ENCODE data around the gene CNOT2.

DNA sequence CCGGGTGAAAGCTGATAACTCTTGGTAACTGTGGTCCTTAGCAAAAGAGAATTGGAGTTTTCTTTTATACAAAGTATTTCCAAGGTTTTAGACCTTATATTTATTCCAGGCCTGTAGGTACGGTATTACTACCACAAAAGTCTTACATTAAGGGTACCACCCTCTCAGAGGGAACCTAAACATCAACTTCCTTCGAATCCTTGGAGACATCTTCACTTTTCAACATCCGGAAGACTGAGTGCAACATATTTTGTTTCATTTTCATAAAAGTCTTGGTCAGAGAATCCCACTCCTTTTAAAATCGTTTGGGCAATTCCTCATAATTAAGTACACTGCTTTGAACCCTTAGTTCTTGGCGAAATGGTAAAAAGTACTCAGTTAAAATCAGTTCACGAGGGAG lies 1.2 kb downstream of the CNOT2 start:
- TF ChIP-seq, protein P1, sequence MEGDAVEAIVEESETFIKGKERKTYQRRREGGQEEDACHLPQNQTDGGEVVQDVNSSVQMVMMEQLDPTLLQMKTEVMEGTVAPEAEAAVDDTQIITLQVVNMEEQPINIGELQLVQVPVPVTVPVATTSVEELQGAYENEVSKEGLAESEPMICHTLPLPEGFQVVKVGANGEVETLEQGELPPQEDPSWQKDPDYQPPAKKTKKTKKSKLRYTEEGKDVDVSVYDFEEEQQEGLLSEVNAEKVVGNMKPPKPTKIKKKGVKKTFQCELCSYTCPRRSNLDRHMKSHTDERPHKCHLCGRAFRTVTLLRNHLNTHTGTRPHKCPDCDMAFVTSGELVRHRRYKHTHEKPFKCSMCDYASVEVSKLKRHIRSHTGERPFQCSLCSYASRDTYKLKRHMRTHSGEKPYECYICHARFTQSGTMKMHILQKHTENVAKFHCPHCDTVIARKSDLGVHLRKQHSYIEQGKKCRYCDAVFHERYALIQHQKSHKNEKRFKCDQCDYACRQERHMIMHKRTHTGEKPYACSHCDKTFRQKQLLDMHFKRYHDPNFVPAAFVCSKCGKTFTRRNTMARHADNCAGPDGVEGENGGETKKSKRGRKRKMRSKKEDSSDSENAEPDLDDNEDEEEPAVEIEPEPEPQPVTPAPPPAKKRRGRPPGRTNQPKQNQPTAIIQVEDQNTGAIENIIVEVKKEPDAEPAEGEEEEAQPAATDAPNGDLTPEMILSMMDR (IDR thresholded peaks at IDR 0.05), result no peak
- no peak for TF ChIP-seq POLR2A (IDR thresholded peaks at IDR 0.05)
